ENCODE data around the gene PHLDB3. TPM values are rescaled to one million over a fixed set of nuclear protein-coding genes. Genes with fewer than 3 reads are reported as not detected.

The PHLDB3 gene
- polyA plus RNA-seq, 4 donors = 5.7 to 13.7 (median 8.8) TPM

Other genes starting within 250 kb of the PHLDB3 start
- gene PSG9, start 235.2 kb downstream of the PHLDB3 start, polyA plus RNA-seq (ENCODE audit: insufficient read length in 4 of 4) = not detected
- gene CD177, start 151.1 kb downstream of the PHLDB3 start, polyA plus RNA-seq (ENCODE audit: insufficient read length in 4 of 4) = under 1 TPM in 2 of 4 donors, not detected in 2; 0.35 to 0.39 TPM
- under 1 TPM in 1 of 4 donors, not detected in 3; 0.06 TPM for gene TEX101, start 89.9 kb downstream of the PHLDB3 start, polyA plus RNA-seq (ENCODE audit: insufficient read length in 4 of 4)
- gene LYPD3, start 39.1 kb downstream of the PHLDB3 start, polyA plus RNA-seq (ENCODE audit: insufficient read length in 4 of 4) = 1 to 10 TPM; 1.6 to 5.5 (median 2.5) TPM
- 10 to 100 TPM; 27.5 to 31.1 (median 28.1) TPM for gene ETHE1, start 22.5 kb upstream of the PHLDB3 start, polyA plus RNA-seq (ENCODE audit: insufficient read length in 4 of 4)
- 1 to 10 TPM; 1.9 to 2.6 (median 2.0) TPM for gene ZNF575, start 28.4 kb upstream of the PHLDB3 start, polyA plus RNA-seq (ENCODE audit: insufficient read length in 4 of 4)
- 10 to 100 TPM; 56.7 to 71.0 (median 66.6) TPM for gene XRCC1, start 70.8 kb upstream of the PHLDB3 start, polyA plus RNA-seq (ENCODE audit: insufficient read length in 4 of 4)
- gene PINLYP, start 71.1 kb upstream of the PHLDB3 start, polyA plus RNA-seq (ENCODE audit: insufficient read length in 4 of 4) = 10 to 100 TPM; 17.4 to 19.4 (median 18.7) TPM
- gene IRGQ, start 91.4 kb upstream of the PHLDB3 start, polyA plus RNA-seq (ENCODE audit: insufficient read length in 4 of 4) = 10 to 100 TPM; 12.1 to 16.4 (median 13.2) TPM
- 10 to 100 TPM; 10.9 to 16.7 (median 11.6) TPM for gene ZNF576, start 91.8 kb upstream of the PHLDB3 start, polyA plus RNA-seq (ENCODE audit: insufficient read length in 4 of 4)
- 1 to 10 TPM in 1 of 4 donors, under 1 TPM in 3; 0.61 to 1.2 (median 0.72) TPM for gene SRRM5, start 107.3 kb upstream of the PHLDB3 start, polyA plus RNA-seq (ENCODE audit: insufficient read length in 4 of 4)
- gene ZNF428, start 114.9 kb upstream of the PHLDB3 start, polyA plus RNA-seq (ENCODE audit: insufficient read length in 4 of 4) = 100 to 1,000 TPM in 1 of 4 donors, 10 to 100 TPM in 3; 76.5 to 141 (median 91.1) TPM
- 10 to 100 TPM; 44.9 to 65.8 (median 49.0) TPM for gene CADM4, start 135.1 kb upstream of the PHLDB3 start, polyA plus RNA-seq (ENCODE audit: insufficient read length in 4 of 4)
- gene PLAUR, start 165.4 kb upstream of the PHLDB3 start, polyA plus RNA-seq (ENCODE audit: insufficient read length in 4 of 4) = 1 to 10 TPM; 6.3 to 9.5 (median 8.5) TPM
- not detected for gene IRGC, start 211.3 kb upstream of the PHLDB3 start, polyA plus RNA-seq (ENCODE audit: insufficient read length in 4 of 4)